Mesenchymal stem cell (in vitro differentiated cells and primary cell): Measurements from ENCODE around the gene TNFRSF4.

Experiments
- DNase-seq: peaks from one replicate; pipeline ENCODE4 v3.0.0-alpha.2; 2013
- H2AFZ ChIP-seq: one replicate; pipeline ENCODE4 v1.6.1; 2013; ENCODE audit warnings: low read depth, mild to moderate bottlenecking, control low read depth, inconsistent platforms, low read length, moderate library complexity
- H2AK5ac ChIP-seq: 2 replicates; pipeline ENCODE4 v1.6.1; 2013; ENCODE audit warnings: low read length, moderate library complexity, mild to moderate bottlenecking, inconsistent platforms; ENCODE audit not compliant: severe bottlenecking
- H2BK120ac ChIP-seq: one replicate; pipeline ENCODE4 v1.6.1; 2013; ENCODE audit warnings: low read depth, mild to moderate bottlenecking, inconsistent platforms, low read length, moderate library complexity
- H2BK12ac ChIP-seq, 2 experiments: one replicate each; pipeline ENCODE4 v1.6.1; 2013; ENCODE audit warnings: inconsistent platforms in 2 of 2, low read length in 2 of 2, mild to moderate bottlenecking in 2 of 2, moderate library complexity in 2 of 2, control low read depth in 1 of 2
- H2BK15ac ChIP-seq: one replicate; pipeline ENCODE4 v1.6.1; 2013; ENCODE audit warnings: mild to moderate bottlenecking, low read depth, inconsistent platforms; ENCODE audit not compliant: poor library complexity, severe bottlenecking
- H2BK5ac ChIP-seq: 2 replicates; pipeline ENCODE4 v1.6.1; 2013; ENCODE audit warnings: low read depth, mild to moderate bottlenecking, low read length, control low read depth, inconsistent platforms; ENCODE audit not compliant: poor library complexity, severe bottlenecking
- H3K14ac ChIP-seq, 2 experiments: one replicate each; pipeline ENCODE4 v1.6.1; 2013; ENCODE audit warnings: inconsistent platforms in 2 of 2, low read length in 2 of 2, control low read depth in 1 of 2, mild to moderate bottlenecking in 1 of 2, moderate library complexity in 1 of 2
- H3K18ac ChIP-seq, 2 experiments: one replicate each; pipeline ENCODE4 v1.6.1; 2013; ENCODE audit warnings: inconsistent platforms in 2 of 2, low read length in 2 of 2, control low read depth in 1 of 2, low read depth in 1 of 2, mild to moderate bottlenecking in 1 of 2
- H3K23ac ChIP-seq, 2 experiments: one replicate each; pipeline ENCODE4 v1.6.1; 2013; ENCODE audit warnings: inconsistent platforms in 2 of 2, low read length in 2 of 2, mild to moderate bottlenecking in 2 of 2, moderate library complexity in 2 of 2, control low read depth in 1 of 2
- H3K27ac ChIP-seq: 2 replicates; pipeline ENCODE4 v1.5.1; 2013; ENCODE audit warnings: mild to moderate bottlenecking, moderate library complexity, low read length, control low read depth, inconsistent platforms; ENCODE audit not compliant: poor library complexity, severe bottlenecking
- H3K27me3 ChIP-seq, 2 experiments: 2 replicates each; pipeline versions ENCODE4 v1.6.1 to v1.7.0; 2013; ENCODE audit warnings: low read length in 2 of 2, mild to moderate bottlenecking in 2 of 2, moderate library complexity in 2 of 2, control low read depth in 1 of 2, inconsistent platforms in 1 of 2; ENCODE audit not compliant: control insufficient read depth in 1 of 2, insufficient read depth in 1 of 2
- H3K36me3 ChIP-seq, 2 experiments: 2 replicates each; pipeline versions ENCODE4 v1.6.1 to v1.7.0; 2013; ENCODE audit warnings: low read length in 2 of 2, control low read depth in 1 of 2, inconsistent platforms in 1 of 2, low read depth in 1 of 2, mild to moderate bottlenecking in 1 of 2; ENCODE audit not compliant: insufficient read depth in 2 of 2, control insufficient read depth in 1 of 2
- H3K4ac ChIP-seq, 2 experiments: one replicate each; pipeline ENCODE4 v1.6.1; 2013; ENCODE audit warnings: inconsistent platforms in 2 of 2, low read length in 2 of 2, mild to moderate bottlenecking in 2 of 2, moderate library complexity in 2 of 2, control low read depth in 1 of 2, low read depth in 1 of 2
- H3K4me1 ChIP-seq: 2 replicates; pipeline ENCODE4 v1.6.1; 2013; ENCODE audit warnings: low read depth, low read length, control low read depth; ENCODE audit not compliant: control insufficient read depth, insufficient read depth
- H3K4me2 ChIP-seq: 2 replicates; pipeline ENCODE4 v1.6.1; 2013; ENCODE audit warnings: low read length, mild to moderate bottlenecking, inconsistent platforms; ENCODE audit not compliant: poor library complexity, severe bottlenecking
- H3K4me3 ChIP-seq, 2 experiments: 2 replicates each; pipeline versions ENCODE4 v1.5.1 to v1.7.0; 2013; ENCODE audit warnings: low read length in 2 of 2, mild to moderate bottlenecking in 2 of 2, control low read depth in 1 of 2, low read depth in 1 of 2; ENCODE audit not compliant: insufficient read depth in 1 of 2
- H3K79me1 ChIP-seq: replicated peaks from 2 replicates; pipeline ENCODE4 v1.6.1; 2013; ENCODE audit warnings: mild to moderate bottlenecking, control low read depth, low read length, inconsistent platforms; ENCODE audit not compliant: poor library complexity, severe bottlenecking
- H3K9ac ChIP-seq: 2 replicates; pipeline ENCODE4 v1.7.0; 2013; ENCODE audit warnings: mild to moderate bottlenecking, low read length, moderate library complexity
- H3K9me3 ChIP-seq: 2 replicates; pipeline ENCODE4 v1.7.0; 2013; ENCODE audit warnings: mild to moderate bottlenecking, low read length; ENCODE audit not compliant: control insufficient read depth
- H4K8ac ChIP-seq: one replicate; pipeline ENCODE4 v1.6.1; 2013; ENCODE audit warnings: inconsistent platforms, mild to moderate bottlenecking, low read length, moderate library complexity
- H4K91ac ChIP-seq: one replicate; pipeline ENCODE4 v1.6.1; 2013; ENCODE audit warnings: mild to moderate bottlenecking, low read length, inconsistent platforms
- WGBS: methylation state at CpG from one replicate; pipeline ENCODE4 v1.1.7; 2013; ENCODE audit warnings: mixed read lengths; 5-methylcytosine and 5-hydroxymethylcytosine counted together

Gene TNFRSF4

DNA sequence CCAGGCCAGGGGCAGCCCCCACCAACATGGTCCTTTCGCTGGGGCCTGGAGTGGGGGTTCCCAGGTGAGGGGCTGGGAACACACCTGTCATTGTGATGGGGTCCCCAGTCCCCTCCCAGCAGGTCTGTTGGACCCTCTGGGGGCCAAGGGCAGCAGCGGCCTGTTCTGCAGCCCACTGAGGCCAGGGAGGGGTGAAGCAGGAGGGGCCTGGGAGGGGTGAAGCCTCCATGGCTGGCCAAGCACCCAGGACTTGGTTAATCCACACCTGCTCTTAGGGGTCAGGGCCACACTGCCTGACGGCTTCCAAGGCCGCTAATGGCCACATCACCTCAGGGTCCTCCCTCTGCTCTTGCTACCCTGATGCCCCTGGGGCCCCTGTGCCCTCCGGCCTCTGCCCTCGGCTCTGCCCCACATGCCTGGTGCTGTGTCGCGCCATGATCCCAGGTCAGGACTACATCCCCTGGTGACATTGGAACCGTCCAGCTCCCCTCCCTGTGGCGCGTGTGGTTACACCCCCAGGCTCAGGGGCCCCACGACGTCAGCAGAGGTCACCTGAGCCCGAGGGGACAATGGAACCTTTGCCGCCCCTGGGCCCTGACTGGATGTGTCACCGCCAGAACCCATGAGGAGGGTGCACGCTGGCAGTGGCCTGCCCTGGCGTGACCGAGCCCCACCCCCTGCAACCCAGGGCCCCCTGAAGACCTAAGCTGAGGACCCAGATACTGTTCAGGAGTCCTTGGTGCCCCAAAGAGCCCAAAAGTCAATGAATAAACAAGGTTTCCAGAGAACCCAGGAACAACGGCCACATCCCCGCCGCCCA, 14.6 kb downstream of the TNFRSF4 start:
- 88% methylated on average over 22 of the region's 22 CpGs for WGBS
- H3K4me2 ChIP-seq: no peak overlapping the region

GRCh38 chr1:1198423-1199140, 15.4 kb downstream of the TNFRSF4 start:
- Histone ChIP-seq H3K9ac (no peak overlapping the region), H3K4me2 (no peak overlapping the region), H3K27ac (no peak overlapping the region), H2BK5ac (no peak overlapping the region), H3K14ac (no peak overlapping the region), H4K8ac (no peak overlapping the region), H2AK5ac (peak overlapping the region; percentile 65), H3K9me3 (peaks cover 8% of the 10 kb centered on the region), H3K27me3 (peaks cover 0 to 32% of the 10 kb centered on the region in 2 experiments), H4K91ac (no peak overlapping the region), H2AFZ (no peak overlapping the region), H3K79me1 (no peaks in the 10 kb centered on the region), H3K4me1 (peaks cover 30% of the 10 kb centered on the region), H3K4me3 (no peak overlapping the region), H3K36me3 (no peaks in the 10 kb centered on the region), H3K4ac (no peak overlapping the region), H3K23ac (no peak overlapping the region), H3K18ac (peak overlapping the region in 1 of 2 experiments; percentile 2), H2BK15ac (no peak overlapping the region), H2BK12ac (no peak overlapping the region), H2BK120ac (no peak overlapping the region)
- no peak for DNase-seq
- 84% methylated on average over 23 of the region's 23 CpGs for WGBS

More for the DNA sequence above, 14.6 kb downstream of the TNFRSF4 start:
- H2BK5ac ChIP-seq: no peak overlapping the region
- no peaks in the 10 kb centered on the region for H3K36me3 ChIP-seq
- no peak overlapping the region for H2AK5ac ChIP-seq
- H3K9me3 ChIP-seq: peaks cover 5% of the 10 kb centered on the region
- no peak overlapping the region for H3K14ac ChIP-seq
- no peak overlapping the region for H2BK15ac ChIP-seq
- no peak overlapping the region for H3K18ac ChIP-seq
- no peak overlapping the region for H3K9ac ChIP-seq
- H3K4me3 ChIP-seq: no peak overlapping the region
- no peak overlapping the region for H2BK120ac ChIP-seq
- no peak overlapping the region for H4K8ac ChIP-seq
- no peak overlapping the region for H2AFZ ChIP-seq
- H3K27ac ChIP-seq: no peak overlapping the region
- no peak overlapping the region for H2BK12ac ChIP-seq
- H3K27me3 ChIP-seq: peaks cover 0 to 38% of the 10 kb centered on the region in 2 experiments
- H3K79me1 ChIP-seq: no peaks in the 10 kb centered on the region
- H4K91ac ChIP-seq: no peak overlapping the region
- no peak overlapping the region for H3K23ac ChIP-seq
- DNase-seq: no peak
- peaks cover 38% of the 10 kb centered on the region for H3K4me1 ChIP-seq
- no peak overlapping the region for H3K4ac ChIP-seq

GRCh38 chr1:1197551-1198422, 16.2 kb downstream of the TNFRSF4 start:
- 97% methylated on average over 40 of the region's 48 CpGs for WGBS
- no peak overlapping the region for H4K8ac ChIP-seq
- H2AFZ ChIP-seq: no peak overlapping the region
- H3K4me2 ChIP-seq: no peak overlapping the region
- no peak overlapping the region for H3K9ac ChIP-seq
- H3K79me1 ChIP-seq: no peaks in the 10 kb centered on the region
- H2BK5ac ChIP-seq: no peak overlapping the region
- H3K27me3 ChIP-seq: peaks cover 0 to 24% of the 10 kb centered on the region in 2 experiments
- H4K91ac ChIP-seq: no peak overlapping the region
- H3K9me3 ChIP-seq: peaks cover 8% of the 10 kb centered on the region
- no peak overlapping the region for H3K23ac ChIP-seq
- H3K14ac ChIP-seq: no peak overlapping the region
- H3K36me3 ChIP-seq: no peaks in the 10 kb centered on the region
- DNase-seq: no peak
- H3K18ac ChIP-seq: peak overlapping the region in 1 of 2 experiments; percentile 2
- no peak overlapping the region for H3K4ac ChIP-seq
- H3K4me3 ChIP-seq: no peak overlapping the region
- H2BK15ac ChIP-seq: no peak overlapping the region
- H2AK5ac ChIP-seq: peak overlapping the region; percentile 65
- no peak overlapping the region for H2BK120ac ChIP-seq
- no peak overlapping the region for H2BK12ac ChIP-seq
- peaks cover 22% of the 10 kb centered on the region for H3K4me1 ChIP-seq
- no peak overlapping the region for H3K27ac ChIP-seq

DNA sequence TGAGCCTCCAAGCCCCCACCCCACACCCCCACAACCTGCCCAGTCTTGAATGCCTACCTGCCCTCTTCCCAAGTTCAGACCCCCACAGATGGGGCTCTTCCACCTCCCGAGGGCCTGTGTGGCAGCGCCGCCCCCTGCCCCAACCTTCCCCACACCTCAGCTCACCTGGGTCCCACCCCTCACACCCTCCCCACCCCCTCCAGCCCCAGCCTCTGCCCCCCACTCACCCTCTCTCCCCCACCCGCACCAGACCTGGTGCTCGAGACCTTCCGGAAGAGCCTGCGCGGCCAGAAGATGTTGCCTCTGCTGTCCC, 16.8 kb downstream of the TNFRSF4 start:
- DNase-seq: no peak
- peaks cover 8% of the 10 kb centered on the region for H3K9me3 ChIP-seq
- no peak overlapping the region for H3K27ac ChIP-seq
- H2BK5ac ChIP-seq: no peak overlapping the region
- no peak overlapping the region for H3K4me3 ChIP-seq
- WGBS: 93% methylated on average over 8 of the region's 8 CpGs
- no peak overlapping the region for H3K4me2 ChIP-seq
- H3K9ac ChIP-seq: no peak overlapping the region
- no peak overlapping the region for H3K18ac ChIP-seq
- no peak overlapping the region for H3K14ac ChIP-seq
- H3K27me3 ChIP-seq: peaks cover 0 to 23% of the 10 kb centered on the region in 2 experiments
- no peaks in the 10 kb centered on the region for H3K36me3 ChIP-seq
- no peak overlapping the region for H2AFZ ChIP-seq
- no peak overlapping the region for H2BK120ac ChIP-seq
- no peak overlapping the region for H4K8ac ChIP-seq
- H4K91ac ChIP-seq: no peak overlapping the region
- no peak overlapping the region for H2BK12ac ChIP-seq
- no peaks in the 10 kb centered on the region for H3K79me1 ChIP-seq
- no peak overlapping the region for H3K23ac ChIP-seq
- no peak overlapping the region for H2BK15ac ChIP-seq
- no peak overlapping the region for H2AK5ac ChIP-seq
- peaks cover 22% of the 10 kb centered on the region for H3K4me1 ChIP-seq
- H3K4ac ChIP-seq: no peak overlapping the region
